GM12872 (cell line): ENCODE results near the gene FCN1.

Experiments
- CTCF ChIP-seq: IDR thresholded peaks from 3 replicates; pipeline ENCODE4 v1.5.1; 2011; ENCODE audit warnings: low read depth, mild to moderate bottlenecking, low read length, moderate library complexity; ENCODE audit not compliant: insufficient read depth

FCN1 gene

GRCh38 chr9:134923466-134923865 lies 5.8 kb upstream of the FCN1 start:
- TF ChIP-seq CTCF = no peak

GRCh38 chr9:134922932-134923240 lies 5.2 kb upstream of the FCN1 start:
- TF ChIP-seq CTCF = no peak

GRCh38 chr9:134922066-134922931 lies 4.6 kb upstream of the FCN1 start:
- no peak for TF ChIP-seq CTCF

- TF ChIP-seq CTCF = no peak
Measured at GRCh38 chr9:134919303-134919702, 1.6 kb upstream of the FCN1 start.

GRCh38 chr9:134918646-134919045 lies 934 bp upstream of the FCN1 start:
- TF ChIP-seq CTCF = no peak

GRCh38 chr9:134916161-134916665 lies 1.5 kb downstream of the FCN1 start:
- TF ChIP-seq CTCF = no peak

- no peak for TF ChIP-seq CTCF
Measured at GRCh38 chr9:134915046-134915985, 2.4 kb downstream of the FCN1 start.
